Measurements from ENCODE around the gene DHRSX.
"Not testable (repeated sequence)": the region's sequence is repeated elsewhere in the genome, so short reads cannot be mapped to it uniquely, and the experiment has no call there.

DHRSX gene

GRCh38 chrX:2519638-2520037 is 18.9 kb upstream of the DHRSX start:
- not testable (repeated sequence) for DNase-seq (ENCODE audit: low read depth, low spot score)

DNA sequence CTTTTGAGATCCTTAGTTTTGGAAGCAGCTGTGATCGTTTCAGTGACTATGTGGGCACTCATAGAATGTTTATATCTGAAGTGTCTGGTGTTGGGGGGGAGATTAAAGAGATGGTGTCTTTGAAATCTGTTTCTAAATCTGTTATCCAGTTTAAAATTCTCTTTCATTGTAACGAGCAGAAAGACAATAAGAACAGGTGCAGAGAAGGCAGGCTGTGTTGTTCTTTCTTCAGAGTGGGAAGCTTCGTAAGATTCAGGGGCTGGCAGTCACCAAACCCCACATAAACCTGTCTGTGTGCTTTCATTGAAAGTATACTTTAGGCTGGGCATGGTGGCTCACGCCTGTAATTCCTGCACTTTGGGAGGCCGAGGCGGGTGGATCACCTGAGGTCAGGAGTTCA is 16.3 kb upstream of the DHRSX start:
- DNase-seq (ENCODE audit: low read depth, low spot score) = no peak

DNA sequence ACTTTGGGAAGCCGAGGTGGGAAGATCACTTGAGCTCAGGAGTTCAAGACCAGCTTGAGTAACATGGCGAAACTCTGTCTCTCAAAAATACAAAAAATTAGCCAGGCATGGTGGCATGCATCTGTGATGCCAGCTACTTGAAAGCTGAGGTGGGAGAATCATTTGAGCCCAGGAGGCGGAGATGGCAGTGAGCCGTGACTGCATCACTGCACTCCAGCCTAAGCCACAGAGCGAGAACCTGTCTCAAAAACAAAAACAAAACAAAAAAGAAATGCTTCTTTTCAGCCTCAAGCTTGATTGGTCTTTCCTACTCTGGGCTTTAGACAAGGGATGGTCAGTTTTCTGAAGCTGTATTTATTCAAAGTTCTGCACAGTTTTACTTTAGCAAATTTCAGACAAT is 15.8 kb upstream of the DHRSX start:
- no peak for DNase-seq (ENCODE audit: low read depth, low spot score)

- no peak for DNase-seq (ENCODE audit: low read depth, low spot score)
These were observed 13.4 kb upstream of the DHRSX start for GRCh38 chrX:2514131-2514530.

DNA sequence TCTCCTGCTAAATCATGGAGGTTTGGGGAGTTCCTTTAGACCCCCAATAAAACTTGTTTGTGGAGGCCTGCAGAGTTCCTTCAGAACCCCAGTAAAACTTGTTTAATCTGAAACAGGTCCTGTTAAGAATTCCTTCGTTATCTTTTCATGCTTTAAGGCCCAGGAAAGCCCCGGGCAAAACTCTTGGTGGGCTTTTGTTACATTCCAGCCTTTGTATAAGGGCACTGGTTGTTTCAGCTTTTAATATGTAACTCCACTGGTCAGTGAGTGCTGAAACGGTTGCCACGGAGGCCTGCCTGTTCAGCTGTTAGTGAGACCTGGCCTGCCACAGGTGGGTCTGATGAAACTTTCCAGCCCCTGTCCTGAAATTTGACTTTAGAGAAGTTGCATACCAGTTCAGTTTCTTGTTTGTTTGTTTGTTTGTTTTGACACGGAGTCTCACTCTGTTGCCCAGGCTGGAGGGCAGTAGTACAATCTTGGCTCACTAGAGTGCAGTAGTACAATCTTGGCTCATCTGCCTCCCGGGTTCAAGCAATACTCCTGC is 12.4 kb upstream of the DHRSX start:
- no peak for DNase-seq (ENCODE audit: low read depth, low spot score)

DNA sequence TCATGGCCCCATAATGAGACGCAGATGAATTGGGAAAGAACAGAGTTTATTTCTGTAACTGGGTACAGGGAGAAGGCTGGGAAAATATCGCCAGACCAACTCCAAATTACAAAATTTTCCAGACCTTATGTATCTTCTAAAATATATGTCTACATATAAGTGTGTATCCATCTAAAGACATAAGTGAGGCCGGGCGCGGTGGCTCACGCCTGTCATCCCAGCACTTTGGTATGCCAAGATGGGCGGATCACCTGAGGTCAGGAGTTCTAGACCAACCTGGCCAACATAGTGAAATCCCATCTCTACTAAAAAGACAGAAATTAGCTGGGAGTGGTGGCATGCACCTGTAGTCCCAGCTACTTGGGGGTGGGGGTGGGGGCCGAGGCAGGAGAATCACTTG is 11.7 kb upstream of the DHRSX start:
- no peak for DNase-seq (ENCODE audit: low read depth, low spot score)

- no peak for DNase-seq (ENCODE audit: low read depth, low spot score)
These were observed 10.6 kb upstream of the DHRSX start for GRCh38 chrX:2511326-2511725.

GRCh38 chrX:2508648-2509335 is 8.0 kb upstream of the DHRSX start:
- DNase-seq (ENCODE audit: low read depth, low spot score) = no peak

GRCh38 chrX:2507904-2508627 is 7.3 kb upstream of the DHRSX start:
- no peak for DNase-seq (ENCODE audit: low read depth, low spot score)

DNA sequence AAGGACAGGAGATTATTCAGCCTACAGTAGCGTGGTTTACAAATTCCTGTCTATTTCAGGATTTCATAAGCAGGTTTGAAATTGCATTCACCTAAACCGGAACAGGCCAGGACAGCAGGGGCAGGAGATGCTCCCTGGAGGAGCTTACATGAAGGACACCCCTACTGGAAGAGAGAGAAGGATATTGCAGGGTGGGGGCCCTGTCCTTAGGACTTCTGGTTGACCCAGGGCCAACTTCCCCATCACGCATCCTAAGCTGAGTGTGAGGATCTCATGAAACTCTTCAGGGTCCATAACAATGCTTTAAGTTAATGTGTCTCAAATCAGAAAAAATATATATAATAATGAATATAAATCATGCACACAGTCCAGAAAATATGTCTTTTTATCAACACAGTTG is 6.4 kb upstream of the DHRSX start:
- no peak for DNase-seq (ENCODE audit: low read depth, low spot score)

DNA sequence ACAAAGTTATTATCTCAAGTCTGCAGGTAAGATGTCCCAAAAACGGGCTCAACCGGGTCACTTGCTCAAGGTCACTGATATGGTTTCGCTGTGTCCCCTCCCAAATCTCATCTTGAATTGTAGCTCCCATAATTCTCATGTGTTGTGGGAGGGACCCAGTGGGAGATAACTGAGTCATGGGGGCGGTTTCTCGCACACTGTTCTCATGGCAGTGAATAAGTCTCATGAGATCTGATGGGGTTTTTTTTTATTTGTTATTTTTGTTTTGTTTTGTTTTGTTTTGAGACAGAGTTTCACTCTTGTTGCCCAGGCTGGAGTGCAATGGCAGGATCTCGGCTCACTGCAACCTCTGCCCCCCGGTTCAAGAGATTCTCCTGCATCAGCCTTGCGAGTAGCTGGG is 4.6 kb upstream of the DHRSX start:
- DNase-seq (ENCODE audit: low read depth, low spot score) = not testable (repeated sequence)

DNA sequence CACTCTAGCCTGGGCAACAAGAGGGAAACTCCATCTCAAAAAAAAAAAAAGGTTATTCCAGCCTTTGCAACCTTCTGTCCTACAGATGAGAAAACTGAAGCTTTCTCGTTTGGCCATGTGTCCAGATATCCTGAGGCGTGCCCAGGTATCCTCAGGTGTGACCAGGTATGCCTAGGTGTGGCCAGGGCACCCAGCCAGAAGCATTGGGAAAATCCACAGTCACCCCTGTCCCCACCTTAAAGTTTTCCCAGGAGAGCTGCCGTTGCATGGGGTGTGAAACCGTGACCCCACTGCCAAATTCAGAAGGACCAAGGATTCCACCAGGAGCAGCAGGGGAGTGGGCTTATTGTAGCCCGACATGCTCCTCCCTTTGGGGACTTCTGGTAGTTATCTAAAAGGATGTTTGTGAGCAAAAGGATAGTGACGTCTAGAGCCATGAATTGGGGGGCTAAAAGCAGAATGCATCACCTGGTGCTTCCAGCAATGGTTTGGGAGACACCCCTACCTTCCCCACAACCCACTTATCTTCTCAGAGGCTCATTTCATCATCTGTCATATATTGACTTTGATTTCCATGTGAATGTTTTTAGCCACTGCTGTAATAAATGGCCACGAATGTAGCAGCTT is 4.0 kb upstream of the DHRSX start:
- no peak for DNase-seq (ENCODE audit: low read depth, low spot score)

GRCh38 chrX:2503591-2504500 is 3.1 kb upstream of the DHRSX start:
- DNase-seq (ENCODE audit: low read depth, low spot score) = no peak

GRCh38 chrX:2502668-2503519 is 2.1 kb upstream of the DHRSX start:
- no peak for DNase-seq (ENCODE audit: low read depth, low spot score)

GRCh38 chrX:2502120-2502667 is 1.4 kb upstream of the DHRSX start:
- DNase-seq (ENCODE audit: low read depth, low spot score) = no peak

- no peak for DNase-seq (ENCODE audit: low read depth, low spot score)
These were observed 855 bp upstream of the DHRSX start for GRCh38 chrX:2501559-2502102.

DNA sequence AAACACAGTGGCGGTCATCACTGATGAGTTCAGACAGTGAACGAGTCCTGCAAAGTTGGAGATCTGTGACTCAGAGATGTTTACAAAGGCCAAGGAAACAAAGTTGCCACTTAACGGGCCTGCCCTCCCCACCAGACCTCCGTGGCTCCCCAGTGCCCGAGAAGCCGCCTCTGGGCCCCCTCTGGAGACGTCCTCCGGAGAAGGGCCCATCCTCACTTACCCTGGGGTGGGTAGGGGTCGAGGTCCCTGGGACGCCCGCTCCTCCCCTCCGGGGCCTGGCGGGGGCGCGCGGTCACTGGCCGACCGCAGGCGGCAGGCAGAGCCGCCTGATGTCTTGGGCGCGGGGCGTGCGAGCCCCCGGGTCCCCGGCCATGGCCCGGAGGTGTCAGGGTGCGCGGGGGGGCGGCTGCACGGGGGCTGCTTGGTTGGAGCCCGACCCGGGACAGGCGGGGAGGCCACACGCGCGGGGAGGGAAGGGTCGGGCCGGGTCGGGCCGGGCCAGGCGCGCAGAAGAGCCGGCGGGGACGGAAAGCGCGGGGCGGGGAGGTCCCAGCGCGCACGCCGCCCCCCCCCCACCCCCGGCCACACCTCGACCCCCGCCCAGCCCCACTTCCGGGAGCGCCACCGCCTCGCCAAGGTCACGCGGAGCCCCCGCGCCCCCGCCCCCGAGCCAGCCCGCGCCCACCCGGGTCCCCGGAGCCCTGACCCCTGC is 529 bp downstream of the DHRSX start:
- DNase-seq (ENCODE audit: low read depth, low spot score) = no peak

DNA sequence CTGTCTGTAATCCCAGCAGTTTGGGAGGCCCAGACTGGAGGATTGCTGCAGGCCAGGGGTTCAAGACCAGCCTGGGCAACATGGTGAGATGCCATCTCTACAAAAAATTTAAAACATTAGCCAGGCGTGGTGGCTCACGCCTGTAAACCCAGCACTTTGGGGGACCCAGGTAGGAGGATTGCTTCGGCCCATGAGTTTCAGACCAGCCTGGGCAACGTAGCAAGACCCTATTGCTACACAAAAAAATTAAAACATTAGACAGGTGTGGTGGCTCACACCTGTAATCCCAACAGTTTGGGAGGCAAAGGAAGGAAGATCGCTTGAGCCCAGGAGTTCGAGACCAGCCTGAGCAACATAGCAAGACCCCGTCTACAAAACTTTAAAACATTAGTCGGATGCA is 1.3 kb downstream of the DHRSX start:
- no peak for DNase-seq (ENCODE audit: low read depth, low spot score)

DNA sequence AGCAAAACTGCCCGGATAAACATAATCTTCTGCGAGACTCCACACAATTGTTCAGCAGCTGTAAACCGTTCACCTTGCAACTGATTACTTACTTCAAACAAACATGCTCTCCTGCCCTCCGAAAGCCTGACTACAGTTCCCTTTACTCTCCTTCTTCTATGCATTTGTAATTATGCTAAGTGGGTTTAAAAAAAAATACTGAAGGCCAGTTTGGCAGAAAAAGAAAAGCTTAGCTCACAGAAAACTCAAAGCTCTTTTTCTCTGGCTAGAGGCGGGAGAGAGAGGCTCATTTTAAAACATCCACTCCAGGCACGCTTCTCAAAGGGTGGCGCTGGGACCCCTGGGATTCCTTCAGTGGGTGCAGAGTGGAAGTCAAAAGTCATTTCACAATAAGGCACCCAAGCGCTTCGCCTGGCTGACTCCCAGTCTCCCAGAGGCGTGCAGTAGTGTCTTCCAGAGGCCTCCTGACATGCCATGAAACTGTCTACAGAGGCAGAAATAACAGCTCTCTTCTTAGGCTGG is 1.9 kb downstream of the DHRSX start:
- no peak for DNase-seq (ENCODE audit: low read depth, low spot score)

Measured in smooth muscle cell of the brain vasculature (primary cell).